GM12865 (cell line): ENCODE data around the gene HIRA.

Experiments used
- DNase-seq: peaks from one replicate; pipeline ENCODE4 v3.0.0; 2010; ENCODE audit warnings: low read depth
- H3K4me3 ChIP-seq: 2 replicates; pipeline ENCODE4 v1.5.1; 2011; ENCODE audit warnings: mild to moderate bottlenecking, low read depth, low read length, control low read depth
- CTCF ChIP-seq: IDR thresholded peaks from 2 replicates; pipeline ENCODE4 v1.5.1; 2011; ENCODE audit warnings: low read length, control low read depth, low read depth, inconsistent platforms; ENCODE audit not compliant: insufficient read depth; ENCODE audit errors: missing control alignments

The HIRA gene

GRCh38 chr22:19352217-19352616 lies 79.3 kb downstream of the HIRA start:
- TF ChIP-seq CTCF: no peak
- no peak overlapping the region for H3K4me3 ChIP-seq
- DNase-seq: no peak

- no peak for DNase-seq
- H3K4me3 ChIP-seq: no peak overlapping the region
- no peak for TF ChIP-seq CTCF
These were observed 79.9 kb downstream of the HIRA start for GRCh38 chr22:19351604-19352003.

- no peak for DNase-seq
- H3K4me3 ChIP-seq: no peak overlapping the region
- TF ChIP-seq CTCF: no peak
These were observed 80.6 kb downstream of the HIRA start for GRCh38 chr22:19350947-19351346.

GRCh38 chr22:19350476-19350859 lies 81.1 kb downstream of the HIRA start:
- no peak for TF ChIP-seq CTCF
- no peak overlapping the region for H3K4me3 ChIP-seq
- DNase-seq: no peak

- H3K4me3 ChIP-seq: no peak overlapping the region
- TF ChIP-seq CTCF: no peak
- no peak for DNase-seq
These were observed 81.6 kb downstream of the HIRA start for GRCh38 chr22:19349778-19350475.

GRCh38 chr22:19346677-19347265 lies 84.8 kb downstream of the HIRA start:
- no peak for DNase-seq
- TF ChIP-seq CTCF: no peak

GRCh38 chr22:19344420-19344819 lies 87.1 kb downstream of the HIRA start:
- H3K4me3 ChIP-seq: no peak overlapping the region
- TF ChIP-seq CTCF: no peak
- no peak for DNase-seq

More at GRCh38 chr22:19346677-19347265, 84.8 kb downstream of the HIRA start:
- H3K4me3 ChIP-seq: no peak overlapping the region
